Breast epithelium (tissue), 4 donors: ENCODE data around the gene AHI1. TPM values are rescaled to one million over a fixed set of nuclear protein-coding genes. Genes with fewer than 3 reads are reported as not detected.

ENCODE experiments used
- DNase-seq, 2 donors: peaks; one replicate each; pipeline ENCODE4 v3.0.0-alpha.2; 2019; ENCODE audit warnings: low spot score in 2 of 2
- H3K27ac ChIP-seq, 2 donors: fragments of 200-600 bp; sonication (generic) in 1 of 2; one replicate each; pipeline ENCODE4 v1.5.1; 2016 to 2019; ENCODE audit warnings: mild to moderate bottlenecking in 1 of 2
- H3K27me3 ChIP-seq, 2 donors: fragments of 200-600 bp; sonication (generic) in 1 of 2; one replicate each; pipeline versions ENCODE4 v1.5.1 to v1.6.0; 2017 to 2019; ENCODE audit warnings: control low read depth in 1 of 2, mild to moderate bottlenecking in 1 of 2
- H3K36me3 ChIP-seq: fragments of 200-600 bp; one replicate; pipeline ENCODE4 v1.5.1; 2019
- H3K4me1 ChIP-seq, 2 donors: fragments of 200-600 bp; sonication (generic); one replicate each; pipeline ENCODE4 v1.5.1; 2016 to 2019; ENCODE audit warnings: control low read depth in 1 of 2
- H3K4me3 ChIP-seq, 3 donors: fragments of 200-600 bp; sonication (generic); 1 replicate in 2 of 3; 2 replicates in 1 of 3; pipeline ENCODE4 v1.5.1; 2016 to 2019; ENCODE audit warnings: mild to moderate bottlenecking in 3 of 3, moderate library complexity in 2 of 3
- H3K9me3 ChIP-seq, 2 donors: fragments of 200-600 bp; sonication (generic) in 1 of 2; one replicate each; pipeline ENCODE4 v1.5.1; 2016 to 2019; ENCODE audit warnings: control low read depth in 1 of 2
- POLR2A ChIP-seq: fragments of 450-650 bp; IDR thresholded peaks from one replicate; pipeline ENCODE4 v1.6.1; 2016; ENCODE audit warnings: antibody characterized with exemption, mild to moderate bottlenecking, moderate library complexity
- POLR2AphosphoS5 ChIP-seq, 3 donors: sonication (generic); formaldehyde crosslinking; IDR thresholded peaks; one replicate each; pipeline ENCODE4 v1.6.1; 2017; ENCODE audit warnings: antibody characterized with exemption in 3 of 3
- intact Hi-C: fragments of 100-400 bp; cut with DNase I; formaldehyde crosslinking; loops from one replicate; pipeline ENCODE4 v1.15.1; 2023; ENCODE audit warnings: low total_unique reads
- total RNA-seq, 3 donors: library from RNA; depleted of rRNA; stranded (reverse); fragments of >200 nt; gene quantifications; one replicate each; pipeline ENCODE4 v1.1.0, GENCODE V29; 2016
- TF ChIP-seq, protein P1 (sequence below), 3 donors: fragments of 450-650 bp; IDR thresholded peaks; one replicate each; pipeline ENCODE4 v1.5.1; 2016 to 2017; ENCODE audit warnings: antibody characterized with exemption in 3 of 3, mild to moderate bottlenecking in 3 of 3, moderate library complexity in 3 of 3

The AHI1 gene
- total RNA-seq, 3 donors from 2014 or later = 23.5 to 62.2 (median 49.8) TPM

DNA sequence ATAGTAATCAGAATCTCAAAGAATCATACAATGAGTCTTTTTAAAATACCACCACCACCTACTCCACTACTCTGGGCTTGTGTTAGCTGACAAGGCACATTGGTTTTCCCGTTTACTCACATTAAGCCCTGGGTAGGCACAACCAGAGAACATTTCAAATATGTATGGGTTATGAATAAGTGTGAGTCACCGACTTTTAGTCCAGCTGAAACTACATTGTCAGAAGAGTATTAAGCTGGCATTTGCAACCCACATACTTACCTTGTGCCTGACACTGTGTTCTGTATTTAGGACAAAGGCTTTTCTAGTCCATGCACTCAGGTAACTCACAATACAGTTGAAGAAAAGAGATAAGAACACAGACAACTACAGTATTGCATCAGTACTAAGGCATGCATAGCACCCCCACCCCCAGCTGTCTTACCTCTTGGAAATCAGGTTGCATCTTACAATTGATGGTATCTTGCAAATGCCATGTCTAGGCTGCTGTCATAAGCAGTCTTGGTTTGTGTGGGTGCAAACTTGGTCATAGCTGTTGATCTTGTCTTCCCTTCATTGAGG is 40.3 kb upstream of the AHI1 start:
- no peaks in the 10 kb centered on the region for H3K36me3 ChIP-seq
- no peaks in the 10 kb centered on the region for H3K4me1 ChIP-seq
- TF ChIP-seq POLR2A (no peak), POLR2AphosphoS5 (IDR thresholded peaks at IDR 0.05) (no peak)
- TF ChIP-seq, protein P1, sequence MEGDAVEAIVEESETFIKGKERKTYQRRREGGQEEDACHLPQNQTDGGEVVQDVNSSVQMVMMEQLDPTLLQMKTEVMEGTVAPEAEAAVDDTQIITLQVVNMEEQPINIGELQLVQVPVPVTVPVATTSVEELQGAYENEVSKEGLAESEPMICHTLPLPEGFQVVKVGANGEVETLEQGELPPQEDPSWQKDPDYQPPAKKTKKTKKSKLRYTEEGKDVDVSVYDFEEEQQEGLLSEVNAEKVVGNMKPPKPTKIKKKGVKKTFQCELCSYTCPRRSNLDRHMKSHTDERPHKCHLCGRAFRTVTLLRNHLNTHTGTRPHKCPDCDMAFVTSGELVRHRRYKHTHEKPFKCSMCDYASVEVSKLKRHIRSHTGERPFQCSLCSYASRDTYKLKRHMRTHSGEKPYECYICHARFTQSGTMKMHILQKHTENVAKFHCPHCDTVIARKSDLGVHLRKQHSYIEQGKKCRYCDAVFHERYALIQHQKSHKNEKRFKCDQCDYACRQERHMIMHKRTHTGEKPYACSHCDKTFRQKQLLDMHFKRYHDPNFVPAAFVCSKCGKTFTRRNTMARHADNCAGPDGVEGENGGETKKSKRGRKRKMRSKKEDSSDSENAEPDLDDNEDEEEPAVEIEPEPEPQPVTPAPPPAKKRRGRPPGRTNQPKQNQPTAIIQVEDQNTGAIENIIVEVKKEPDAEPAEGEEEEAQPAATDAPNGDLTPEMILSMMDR (IDR thresholded peaks at IDR 0.05) = no peak
- H3K9me3 ChIP-seq = no peaks in the 10 kb centered on the region
- H3K4me3 ChIP-seq = no peak overlapping the region
- intact Hi-C loops = no loop called here
- H3K27me3 ChIP-seq = no peaks in the 10 kb centered on the region
- no peak overlapping the region for H3K27ac ChIP-seq
- DNase-seq = no peak

DNA sequence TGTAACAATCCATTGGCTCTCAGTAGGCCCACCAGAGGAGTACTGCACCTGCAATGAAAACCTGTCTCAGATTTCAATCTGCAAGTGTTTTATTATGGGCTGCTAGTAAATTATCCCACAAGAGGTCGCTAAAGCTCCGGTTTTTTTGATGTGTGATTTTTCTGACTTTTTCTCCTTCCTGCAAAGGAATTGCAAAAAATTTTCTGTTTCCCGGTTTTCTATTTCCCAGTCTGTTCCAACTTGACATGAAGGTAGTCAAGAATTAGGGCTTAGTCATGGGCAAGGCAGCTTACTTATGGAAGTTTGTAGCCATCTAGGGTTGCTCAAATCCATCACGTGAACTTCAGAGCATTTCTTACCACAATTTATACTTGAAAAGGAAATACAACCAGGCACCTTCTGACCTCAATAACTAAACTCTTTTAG is 38.5 kb upstream of the AHI1 start:
- Histone ChIP-seq H3K4me3 (no peak overlapping the region), H3K27ac (no peak overlapping the region), H3K4me1 (no peaks in the 10 kb centered on the region), H3K36me3 (no peaks in the 10 kb centered on the region), H3K9me3 (no peaks in the 10 kb centered on the region), H3K27me3 (no peaks in the 10 kb centered on the region)
- intact Hi-C loops = no loop called here
- TF ChIP-seq, protein P1 (IDR thresholded peaks at IDR 0.05) = peak in 2 of 3 donors; percentile 34 to 40
- TF ChIP-seq POLR2A = no peak
- no peak for DNase-seq

DNA sequence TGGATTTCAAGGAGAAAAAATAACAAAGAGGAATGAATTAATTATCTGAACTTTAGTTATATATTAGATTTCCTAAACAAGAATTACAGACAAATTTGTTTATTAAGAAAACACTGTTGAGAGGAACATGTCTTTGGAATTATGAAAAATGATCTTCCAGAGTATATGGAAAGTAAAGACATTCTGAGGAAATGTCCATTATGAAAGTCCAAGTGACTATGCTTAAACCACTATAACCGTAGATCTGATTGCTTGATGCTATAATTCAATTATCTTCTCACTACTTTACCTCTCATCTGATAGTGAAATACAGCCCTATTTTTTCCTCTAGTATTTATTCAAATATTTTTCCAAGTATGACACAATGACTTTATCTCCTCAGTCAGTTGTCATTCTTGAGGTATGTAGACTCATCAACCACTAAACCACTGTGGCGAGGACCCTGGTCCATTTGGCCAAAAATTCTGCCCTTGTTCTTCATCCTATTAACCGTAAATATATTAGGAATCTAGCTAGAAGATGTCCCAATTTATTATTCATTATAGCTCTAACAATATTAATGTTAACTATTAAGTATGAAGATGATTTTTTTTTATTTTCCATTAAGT is 37.3 kb upstream of the AHI1 start:
- no peak for DNase-seq
- intact Hi-C loops = no loop called here
- no peaks in the 10 kb centered on the region for H3K27me3 ChIP-seq
- no peak for TF ChIP-seq POLR2AphosphoS5 (IDR thresholded peaks at IDR 0.05)
- TF ChIP-seq, protein P1 (IDR thresholded peaks at IDR 0.05) = no peak
- no peak overlapping the region for H3K4me3 ChIP-seq
- H3K36me3 ChIP-seq = no peaks in the 10 kb centered on the region
- H3K9me3 ChIP-seq = no peaks in the 10 kb centered on the region
- H3K4me1 ChIP-seq = no peaks in the 10 kb centered on the region
- no peak overlapping the region for H3K27ac ChIP-seq

DNA sequence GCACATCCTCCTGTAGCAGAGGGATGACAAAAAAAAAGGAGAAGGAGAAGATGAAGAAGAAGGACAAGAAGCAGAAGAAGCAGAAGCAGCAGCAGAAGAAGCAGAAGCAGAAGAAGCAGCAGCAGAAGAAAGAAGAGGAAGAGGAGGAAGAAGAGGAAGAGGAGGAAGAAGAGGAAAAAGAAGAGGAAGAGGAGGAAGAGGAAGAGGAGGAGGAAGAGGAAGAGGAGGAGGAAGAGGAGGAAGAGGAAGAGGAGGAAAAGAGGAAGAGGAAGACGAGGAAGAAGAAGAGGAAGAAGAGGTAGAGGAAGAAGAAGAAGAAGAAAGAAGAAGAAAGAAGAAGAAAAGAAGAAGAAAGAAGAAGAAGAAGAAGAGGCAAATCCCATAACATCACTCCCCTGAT is 35.0 kb upstream of the AHI1 start:
- Histone ChIP-seq H3K27me3 (no peaks in the 10 kb centered on the region), H3K27ac (no peak overlapping the region), H3K9me3 (no peaks in the 10 kb centered on the region), H3K36me3 (no peaks in the 10 kb centered on the region), H3K4me3 (no peak overlapping the region), H3K4me1 (no peaks in the 10 kb centered on the region)
- TF ChIP-seq POLR2AphosphoS5 (IDR thresholded peaks at IDR 0.05) = no peak
- TF ChIP-seq, protein P1 (IDR thresholded peaks at IDR 0.05) = no peak
- TF ChIP-seq POLR2A = no peak
- DNase-seq = no peak
- intact Hi-C loops = no loop called here

DNA sequence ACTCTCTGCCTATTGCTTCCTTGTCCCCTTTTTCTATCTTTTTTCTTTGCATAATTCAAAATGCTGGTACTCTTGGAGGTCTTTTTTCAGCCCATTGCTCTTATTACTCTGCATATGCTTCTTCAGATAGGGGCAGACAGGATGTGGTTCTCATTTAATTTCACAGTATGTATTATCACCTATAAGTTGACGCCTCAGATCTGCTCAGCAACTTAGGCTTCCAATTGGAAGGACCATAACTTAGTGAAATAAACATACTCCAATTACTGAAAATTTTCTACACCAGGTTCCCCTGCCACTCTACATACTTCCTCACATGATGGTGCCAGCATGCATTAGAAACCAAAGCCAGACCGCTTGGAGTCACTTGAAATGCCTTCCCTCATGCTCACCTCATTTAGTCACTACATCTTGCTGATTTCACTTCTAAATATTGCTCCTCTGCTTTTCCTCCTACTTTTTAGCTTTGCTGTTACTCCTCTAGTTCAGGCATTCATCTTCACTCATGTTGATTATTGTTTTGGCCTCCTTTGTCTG is 34.5 kb upstream of the AHI1 start:
- H3K27ac ChIP-seq = no peak overlapping the region
- intact Hi-C loops = no loop called here
- TF ChIP-seq POLR2A = no peak
- TF ChIP-seq, protein P1 (IDR thresholded peaks at IDR 0.05) = no peak
- no peak for TF ChIP-seq POLR2AphosphoS5 (IDR thresholded peaks at IDR 0.05)
- H3K9me3 ChIP-seq = no peaks in the 10 kb centered on the region
- no peak for DNase-seq
- no peak overlapping the region for H3K4me3 ChIP-seq
- H3K27me3 ChIP-seq = no peaks in the 10 kb centered on the region
- no peaks in the 10 kb centered on the region for H3K4me1 ChIP-seq
- no peaks in the 10 kb centered on the region for H3K36me3 ChIP-seq
